GM12872 (cell line): ENCODE data around the gene LIPT2.

ENCODE experiments used
- TF ChIP-seq, protein P1 (sequence below): IDR thresholded peaks from 3 replicates; pipeline ENCODE4 v1.5.1; 2011; ENCODE audit warnings: low read depth, mild to moderate bottlenecking, low read length, moderate library complexity; ENCODE audit not compliant: insufficient read depth

LIPT2 gene

DNA sequence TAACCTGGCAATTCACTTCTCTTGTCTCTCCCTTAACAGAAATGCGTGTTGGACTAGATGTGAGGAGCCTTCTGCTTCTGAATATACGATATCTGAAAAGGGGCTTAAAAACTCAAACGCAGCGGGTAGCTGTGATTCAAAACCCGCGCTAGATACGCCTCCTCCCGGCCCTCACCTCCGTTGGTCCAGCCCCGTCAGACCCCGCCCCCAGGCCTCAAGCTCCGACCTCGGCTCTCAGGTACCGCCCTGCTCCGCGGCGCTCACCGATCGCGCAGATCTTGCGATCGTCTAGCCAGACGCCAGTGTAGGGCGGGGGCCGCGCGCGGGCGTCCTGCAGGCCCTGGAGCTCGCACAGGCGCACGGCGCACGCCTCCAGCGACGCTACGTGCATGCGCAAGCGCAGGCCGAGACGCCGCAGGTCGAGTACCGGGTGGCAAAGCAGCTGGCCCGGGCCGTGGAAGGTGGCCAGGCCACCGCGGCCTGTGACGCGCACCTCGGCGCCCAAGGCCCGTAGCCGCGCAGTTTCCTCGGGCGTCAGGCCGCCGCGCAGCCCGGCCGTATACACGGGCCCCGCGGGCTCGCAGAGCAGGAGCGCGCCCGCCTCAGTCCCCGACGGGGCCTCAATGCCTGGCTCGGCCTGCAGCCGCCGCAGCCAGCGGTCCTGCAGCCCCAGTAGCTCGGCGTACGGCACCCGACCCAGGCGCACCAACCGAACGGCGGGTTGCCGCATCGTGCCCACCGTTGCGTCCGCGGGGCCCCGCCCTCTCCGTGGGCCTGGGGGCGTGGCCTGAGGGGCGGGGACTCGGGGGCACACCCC is at the start of gene LIPT2:
Gene LIPT2 (minus strand): TSS at position 751 of the 817 bp plus-strand sequence. CDS start 21 bp downstream, at position 730.
- TF ChIP-seq, protein P1, sequence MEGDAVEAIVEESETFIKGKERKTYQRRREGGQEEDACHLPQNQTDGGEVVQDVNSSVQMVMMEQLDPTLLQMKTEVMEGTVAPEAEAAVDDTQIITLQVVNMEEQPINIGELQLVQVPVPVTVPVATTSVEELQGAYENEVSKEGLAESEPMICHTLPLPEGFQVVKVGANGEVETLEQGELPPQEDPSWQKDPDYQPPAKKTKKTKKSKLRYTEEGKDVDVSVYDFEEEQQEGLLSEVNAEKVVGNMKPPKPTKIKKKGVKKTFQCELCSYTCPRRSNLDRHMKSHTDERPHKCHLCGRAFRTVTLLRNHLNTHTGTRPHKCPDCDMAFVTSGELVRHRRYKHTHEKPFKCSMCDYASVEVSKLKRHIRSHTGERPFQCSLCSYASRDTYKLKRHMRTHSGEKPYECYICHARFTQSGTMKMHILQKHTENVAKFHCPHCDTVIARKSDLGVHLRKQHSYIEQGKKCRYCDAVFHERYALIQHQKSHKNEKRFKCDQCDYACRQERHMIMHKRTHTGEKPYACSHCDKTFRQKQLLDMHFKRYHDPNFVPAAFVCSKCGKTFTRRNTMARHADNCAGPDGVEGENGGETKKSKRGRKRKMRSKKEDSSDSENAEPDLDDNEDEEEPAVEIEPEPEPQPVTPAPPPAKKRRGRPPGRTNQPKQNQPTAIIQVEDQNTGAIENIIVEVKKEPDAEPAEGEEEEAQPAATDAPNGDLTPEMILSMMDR: no peak

DNA sequence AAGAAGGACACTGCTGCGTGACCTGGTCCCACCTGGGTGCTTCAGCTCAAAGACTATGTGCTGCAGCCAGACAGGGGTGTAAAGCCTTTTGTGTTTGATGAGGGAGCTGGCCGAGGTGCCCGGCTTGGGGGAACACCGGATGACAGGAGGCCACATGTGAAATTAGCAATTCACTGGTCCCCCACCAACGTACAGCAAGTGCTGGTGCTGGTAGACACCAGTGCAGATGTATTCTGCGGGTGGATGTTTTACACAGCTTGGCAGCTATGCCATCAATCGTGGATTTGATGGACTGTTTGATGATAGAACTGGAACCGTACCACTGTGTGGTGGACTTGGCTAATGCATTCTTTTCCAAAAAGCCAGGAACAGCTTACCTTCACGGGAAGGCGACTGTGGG is 47.9 kb upstream of the LIPT2 start:
- TF ChIP-seq, protein P1: no peak

DNA sequence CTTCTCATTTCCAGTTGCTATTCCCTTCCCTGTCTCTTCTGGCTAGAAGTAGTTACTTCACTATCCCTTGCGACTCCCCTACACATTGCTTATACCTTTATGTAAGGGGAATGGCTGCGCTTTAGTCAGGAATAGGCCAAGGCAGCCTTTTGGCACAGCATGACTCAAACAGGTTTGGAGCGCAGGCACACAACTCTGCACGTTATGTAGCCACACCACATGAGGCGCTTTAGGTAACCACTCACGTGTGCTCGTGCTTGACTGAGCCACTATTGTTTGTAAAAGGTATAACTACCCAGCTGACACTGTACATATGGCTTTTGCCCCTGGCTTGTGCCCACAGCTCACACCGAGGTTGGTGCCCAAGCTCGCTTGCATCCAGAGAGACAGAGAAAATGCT is 46.7 kb upstream of the LIPT2 start:
- TF ChIP-seq, protein P1: no peak

DNA sequence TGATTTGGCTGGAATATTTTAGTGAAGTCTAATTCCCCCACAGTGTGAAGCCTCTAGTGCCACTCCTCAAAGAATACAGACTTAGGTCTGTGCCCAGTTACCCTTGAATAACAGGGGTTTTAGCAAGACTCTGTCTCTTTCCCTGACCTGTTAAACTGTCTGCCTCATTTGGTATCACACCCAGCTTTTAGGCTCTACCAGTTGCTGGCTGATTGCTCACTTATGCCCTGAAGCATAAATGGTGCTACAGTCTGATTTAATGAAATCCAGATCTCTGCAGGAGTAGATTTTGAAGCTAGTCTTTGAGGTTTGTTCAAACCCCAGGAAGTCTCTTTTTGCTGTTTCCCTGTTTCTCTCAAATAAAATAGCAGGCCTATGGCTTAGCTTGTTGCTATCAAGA is 45.2 kb upstream of the LIPT2 start:
- TF ChIP-seq, protein P1: no peak

DNA sequence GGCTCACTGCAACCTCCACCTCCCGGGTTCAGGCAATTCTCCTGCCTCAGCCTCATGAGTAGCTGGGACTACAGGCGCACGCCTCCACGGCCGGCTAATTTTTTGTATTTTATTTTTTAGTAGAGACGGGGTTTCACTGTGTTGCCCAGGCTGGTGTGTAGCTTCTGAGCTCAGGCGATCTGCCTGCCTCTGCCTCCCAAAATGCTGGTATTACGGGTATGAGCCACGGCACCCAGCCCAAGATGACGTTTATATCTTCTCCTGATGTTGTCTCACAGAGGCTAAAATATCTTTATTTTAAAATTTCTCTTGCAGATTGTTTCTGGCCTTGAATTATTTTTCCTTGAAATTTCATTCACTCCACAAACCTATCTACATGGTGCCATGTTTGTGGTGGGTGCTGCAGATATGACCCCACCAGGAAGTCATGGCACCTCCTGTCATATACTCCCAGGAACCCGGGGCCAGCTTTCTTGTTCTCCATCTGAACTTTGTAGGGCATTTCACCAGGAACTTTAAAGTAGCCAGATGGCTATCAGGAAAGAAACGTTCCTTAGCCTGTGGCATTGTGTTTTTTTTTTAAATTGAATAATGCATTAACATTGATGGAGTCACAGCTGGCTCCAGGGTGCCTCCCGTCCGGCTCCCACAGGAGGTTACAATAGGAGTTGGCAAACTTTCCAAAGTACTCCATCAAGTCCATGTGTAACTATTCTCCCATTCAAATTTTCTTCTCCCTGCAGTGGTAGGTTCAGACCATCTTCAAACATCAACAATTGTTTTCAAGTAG is 42.0 kb upstream of the LIPT2 start:
- TF ChIP-seq, protein P1: no peak

DNA sequence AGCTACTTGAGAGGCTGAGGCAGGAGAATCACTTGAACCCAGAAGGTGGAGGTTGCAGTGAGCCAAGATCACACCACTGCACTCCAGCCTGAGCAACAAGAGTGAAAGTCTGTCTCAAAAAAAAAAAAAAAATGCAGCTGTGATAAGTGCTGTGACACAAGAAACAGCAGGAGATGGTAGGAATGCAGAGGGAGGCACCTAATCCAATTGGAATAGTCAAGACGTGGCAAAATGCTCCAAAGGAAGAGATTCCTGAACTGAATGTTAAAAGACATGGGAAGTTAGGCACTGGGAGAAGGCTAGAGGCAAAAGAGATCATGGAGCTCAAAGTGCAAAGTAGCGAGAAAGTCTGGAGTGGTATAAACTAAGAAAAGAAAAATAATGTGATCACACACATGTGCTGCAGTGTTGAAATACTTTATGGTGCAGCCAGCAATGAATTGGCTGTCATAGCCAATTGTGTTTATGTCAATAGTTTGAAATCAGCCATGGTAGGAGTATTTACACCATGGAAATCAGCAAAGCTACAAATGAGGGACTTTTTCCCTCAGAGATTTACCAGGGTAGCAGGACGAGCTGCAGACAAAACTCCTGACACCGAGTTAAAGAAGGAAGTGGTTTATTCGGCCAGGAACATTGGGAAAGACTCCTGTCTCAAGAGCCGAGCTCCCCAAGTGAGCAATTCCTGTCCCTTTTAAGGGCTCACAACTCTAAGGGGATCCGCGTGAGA is 40.9 kb upstream of the LIPT2 start:
- TF ChIP-seq, protein P1: no peak

DNA sequence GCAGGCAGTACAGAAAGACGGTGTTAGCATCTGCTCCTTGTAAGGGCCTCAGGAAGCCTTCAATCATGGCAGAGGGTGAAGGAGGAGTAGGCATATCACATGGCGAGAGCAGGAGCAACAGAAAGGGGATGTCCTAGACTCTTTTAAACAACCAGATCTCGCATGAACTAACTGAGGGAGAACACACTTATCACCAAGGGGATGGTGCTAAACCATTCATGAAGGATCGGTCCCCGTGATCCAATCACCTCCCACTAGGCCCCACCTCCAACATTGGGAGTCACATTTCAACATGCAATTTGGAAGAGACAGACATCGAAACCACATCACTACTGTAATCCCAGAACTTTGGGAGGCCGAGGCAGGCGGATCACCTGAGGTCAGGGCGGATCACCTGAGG is 39.9 kb upstream of the LIPT2 start:
- TF ChIP-seq, protein P1: no peak
